IPS-NIHi7 (cell line): ENCODE results near the gene PXMP4.

Experiments
- DNase-seq: peaks from one replicate; pipeline ENCODE4 v3.0.0; 2012; ENCODE audit warnings: mixed read lengths; ENCODE audit errors: extremely low spot score

The PXMP4 gene

DNA sequence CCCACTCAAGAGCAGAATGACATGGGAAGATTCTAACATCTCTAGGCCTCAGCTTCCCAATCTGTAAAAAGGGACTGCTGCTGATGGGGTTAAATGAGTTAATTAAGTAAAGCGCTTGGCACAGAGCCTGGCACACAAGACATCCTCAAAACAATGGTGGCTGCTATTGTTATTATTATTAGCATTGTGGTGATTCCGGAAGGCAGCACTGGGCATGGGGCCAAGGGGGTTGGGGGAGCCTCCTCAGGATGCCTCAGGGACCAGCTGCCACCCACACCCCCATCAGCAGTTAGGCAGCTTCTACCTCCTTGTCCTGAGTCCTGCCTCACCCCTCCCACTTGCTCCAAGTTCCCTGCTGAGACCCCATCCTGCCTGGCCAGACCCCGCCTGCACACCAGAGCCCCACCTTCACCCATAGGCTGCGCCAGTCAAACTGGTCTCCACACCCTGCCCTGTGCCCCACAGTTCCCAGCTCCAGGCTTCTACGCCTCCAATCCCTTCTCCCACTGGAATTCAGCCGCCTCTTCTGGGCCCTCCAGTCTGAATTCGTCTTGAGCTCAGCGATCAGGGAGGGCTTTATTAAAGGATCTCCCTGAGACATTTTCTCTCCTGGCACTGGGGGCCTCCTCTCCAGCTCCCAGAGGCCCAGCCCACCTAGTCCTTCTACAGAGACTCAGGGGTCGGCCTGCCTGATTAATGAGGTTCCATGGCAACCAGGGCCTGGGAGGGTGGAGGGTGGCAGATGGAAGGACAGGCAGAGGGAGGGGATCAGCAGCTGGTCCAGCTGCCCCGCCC lies 35.4 kb downstream of the PXMP4 start:
- no peak for DNase-seq

DNA sequence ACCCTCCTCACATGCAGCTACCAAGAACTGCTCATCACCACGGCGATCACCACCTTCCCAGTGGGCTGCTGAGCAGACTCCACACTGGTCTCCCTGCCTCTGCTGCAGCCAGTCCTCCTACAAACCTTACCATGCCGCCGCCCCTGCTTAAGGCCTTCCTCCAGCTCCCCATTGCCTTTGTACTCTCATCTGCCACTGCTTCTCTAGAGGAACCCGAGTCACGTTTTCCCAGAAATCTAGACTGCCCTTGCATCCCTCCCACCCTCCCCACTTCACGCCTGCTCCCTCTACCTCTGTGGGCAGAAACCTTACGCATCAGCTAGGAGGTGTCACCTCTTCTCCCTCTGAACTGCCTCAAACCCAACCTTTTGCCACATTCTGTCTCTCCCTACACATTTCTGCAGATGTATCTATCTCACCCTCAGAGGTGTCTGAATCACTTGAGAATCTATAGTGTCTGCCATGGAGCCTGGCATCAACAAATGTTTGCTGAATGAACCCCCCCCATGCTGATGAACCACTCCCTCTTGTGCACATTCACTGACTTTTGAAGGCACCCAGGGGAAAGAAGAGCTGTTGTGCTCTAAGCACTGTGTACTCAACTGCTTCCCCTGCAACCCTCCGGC lies 38.3 kb downstream of the PXMP4 start:
- DNase-seq = no peak

DNA sequence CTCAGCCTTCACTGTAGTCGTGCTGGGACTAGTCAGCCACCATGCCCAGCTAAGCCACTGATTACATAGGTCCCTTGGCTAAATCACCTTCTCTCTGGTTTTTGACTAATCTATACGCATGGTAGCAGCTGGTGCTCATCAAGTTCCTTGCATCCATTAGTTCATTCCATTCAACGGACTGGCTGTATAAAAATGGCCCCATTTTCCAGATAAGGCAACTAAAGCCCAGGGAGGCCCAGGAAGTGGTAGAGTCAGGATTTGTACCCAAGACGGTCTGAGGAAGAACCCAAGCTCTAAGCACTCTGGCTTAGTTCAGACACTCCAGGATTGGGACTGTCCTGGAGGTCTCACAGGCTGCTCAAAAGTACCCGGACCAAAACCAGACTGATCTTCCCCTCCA lies 38.8 kb downstream of the PXMP4 start:
- no peak for DNase-seq

DNA sequence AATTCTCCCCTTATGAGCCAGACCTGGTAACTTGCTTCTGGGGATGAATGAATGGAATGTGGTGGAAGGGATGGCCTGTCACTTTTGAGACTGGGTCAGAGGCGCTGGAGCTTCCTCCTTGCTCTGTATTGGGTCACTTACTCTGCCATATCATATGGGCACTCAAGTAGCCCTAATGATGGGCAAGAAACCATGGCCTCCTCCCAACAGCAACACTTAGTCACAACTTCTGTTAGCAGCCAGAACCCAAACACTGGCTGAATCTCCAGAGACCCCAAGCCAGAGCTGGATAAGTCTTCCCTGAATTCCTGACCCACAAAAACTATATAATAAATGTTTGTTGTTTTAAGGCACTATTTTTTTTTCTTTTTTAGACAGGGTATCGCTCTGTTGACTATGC lies 39.4 kb downstream of the PXMP4 start:
- DNase-seq = no peak

DNA sequence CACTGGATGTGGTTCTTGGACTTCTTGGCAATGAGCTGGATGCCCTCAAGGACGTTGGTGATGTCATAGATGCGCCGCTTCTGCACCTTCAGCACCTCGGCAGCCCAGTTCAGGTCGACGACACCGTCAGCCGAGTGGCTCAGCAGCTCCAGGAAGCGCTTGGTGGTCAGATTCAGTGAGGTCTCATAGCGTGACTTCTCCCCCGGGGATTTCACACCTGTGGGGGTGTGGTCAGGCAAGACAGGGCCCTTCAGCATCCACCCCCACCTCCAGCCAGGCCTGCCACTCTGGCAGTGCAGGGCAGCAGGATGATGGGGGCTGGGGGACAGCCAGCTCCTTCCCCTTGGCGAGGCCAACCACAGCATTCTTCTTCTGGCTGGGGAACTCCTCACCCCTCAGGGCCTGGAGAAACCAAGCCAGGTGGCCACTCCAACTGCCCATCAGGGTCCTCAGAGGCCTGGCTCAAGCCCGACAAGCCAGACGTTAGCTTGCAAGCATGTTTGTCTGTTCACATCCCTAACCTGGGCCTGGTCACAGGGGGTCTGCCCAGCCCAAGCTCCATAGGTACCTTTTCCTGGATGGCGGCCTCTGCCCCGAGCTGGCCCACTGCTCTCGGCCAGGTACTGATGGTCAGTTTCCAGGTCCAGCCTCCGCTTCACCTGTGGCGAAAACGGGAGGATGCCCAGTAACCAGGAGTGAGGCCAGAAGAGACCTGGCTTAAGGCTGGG lies 40.2 kb downstream of the PXMP4 start:
- no peak for DNase-seq

DNA sequence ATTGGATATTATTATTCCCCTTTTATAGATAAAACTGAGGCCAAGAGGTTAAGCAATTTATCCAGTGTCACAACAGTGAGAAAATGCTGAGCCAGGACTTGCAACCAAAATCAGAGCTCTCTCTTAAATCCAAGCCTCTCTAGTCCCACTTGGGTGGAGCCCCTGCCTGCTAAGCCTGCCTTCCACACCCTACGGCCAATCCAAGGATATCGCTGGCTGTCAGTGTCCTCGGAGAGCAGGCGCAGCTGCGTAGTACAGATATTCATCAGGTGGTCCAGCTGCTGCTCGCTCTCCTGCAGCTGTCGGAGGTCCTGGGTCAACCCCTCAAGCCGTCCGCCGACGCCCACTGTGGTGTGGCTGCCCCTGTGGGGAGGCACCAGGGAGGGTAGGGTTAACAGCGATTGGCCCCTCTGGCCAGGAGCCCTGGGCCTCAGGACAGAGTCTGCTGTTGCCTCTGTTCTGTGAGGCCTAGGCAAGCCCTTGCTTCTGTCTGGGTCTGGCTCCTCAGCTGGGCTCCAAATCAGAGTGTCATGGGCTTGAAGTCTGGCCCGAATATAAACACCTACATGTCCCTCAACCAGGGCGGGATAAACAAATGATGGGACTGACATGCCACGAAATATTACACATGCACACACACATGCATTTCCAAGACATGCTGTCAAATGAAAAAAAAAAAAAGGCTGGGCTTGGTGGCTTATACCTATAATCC lies 42.0 kb downstream of the PXMP4 start:
- no peak for DNase-seq

DNA sequence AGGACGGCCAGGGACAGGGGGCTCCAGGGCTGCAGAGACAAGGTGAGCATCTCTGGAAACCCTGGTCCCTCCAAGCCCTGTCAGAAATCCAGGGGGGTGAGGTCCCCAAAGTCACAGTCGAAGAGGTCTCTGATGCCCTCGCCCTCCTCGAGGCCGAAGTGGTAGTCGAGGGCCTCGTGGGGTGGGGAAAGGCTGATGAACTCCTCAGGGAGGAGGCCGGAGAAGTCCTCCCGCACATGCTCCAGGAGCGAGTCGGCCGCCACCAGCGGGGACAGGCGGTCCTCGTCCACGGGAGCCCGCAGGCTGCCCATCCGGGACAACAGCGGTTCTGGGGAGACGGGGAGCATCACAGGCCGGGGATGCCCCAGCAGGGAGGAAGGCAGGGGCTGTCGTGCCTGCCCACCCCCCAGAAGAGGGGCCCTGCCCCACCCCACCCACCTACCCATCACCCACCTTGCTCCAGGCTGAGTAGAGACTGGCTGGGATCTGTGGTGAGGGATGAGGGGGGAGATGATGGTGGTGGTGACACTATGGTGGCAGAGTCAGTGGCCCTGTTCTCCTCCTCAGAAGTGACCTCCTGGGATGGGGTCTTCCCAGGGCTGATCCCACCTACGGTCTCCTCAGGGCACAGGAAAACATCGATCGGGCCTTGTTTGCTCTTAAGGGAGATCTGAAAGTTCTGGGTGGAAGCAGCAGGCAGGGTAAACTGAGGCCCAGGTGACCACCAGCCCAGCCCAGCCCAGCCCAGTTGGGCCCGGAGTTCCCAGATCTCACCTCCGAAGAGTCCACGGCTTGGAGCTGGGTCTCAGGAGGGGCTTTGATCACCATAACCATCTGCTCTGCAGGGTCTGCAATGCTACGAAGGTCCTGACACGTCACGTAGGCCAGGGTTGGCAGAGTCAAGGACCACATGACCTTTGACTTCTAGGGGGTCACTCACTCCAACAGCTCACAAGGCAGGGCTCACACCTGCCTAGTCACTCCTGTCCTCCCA lies 43.2 kb downstream of the PXMP4 start:
- no peak for DNase-seq

DNA sequence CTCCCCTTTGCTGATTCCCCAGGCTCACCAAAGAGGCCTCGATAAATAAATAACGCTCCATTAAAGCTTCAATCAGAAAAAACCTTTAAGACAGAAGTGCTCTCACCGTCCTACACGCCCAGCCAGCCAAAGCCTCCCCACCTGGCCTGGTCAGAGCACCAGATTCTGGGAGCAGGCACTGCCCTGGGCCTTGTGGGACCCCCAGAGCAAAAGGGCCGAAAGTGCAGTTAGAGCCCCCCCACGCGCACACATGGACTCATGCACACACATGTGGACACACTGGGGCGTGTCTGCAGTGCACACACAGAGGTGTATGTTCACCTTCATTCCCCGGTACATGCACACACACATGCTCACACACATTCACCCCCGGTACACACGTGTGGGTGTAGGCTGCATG lies 44.0 kb downstream of the PXMP4 start:
- no peak for DNase-seq

DNA sequence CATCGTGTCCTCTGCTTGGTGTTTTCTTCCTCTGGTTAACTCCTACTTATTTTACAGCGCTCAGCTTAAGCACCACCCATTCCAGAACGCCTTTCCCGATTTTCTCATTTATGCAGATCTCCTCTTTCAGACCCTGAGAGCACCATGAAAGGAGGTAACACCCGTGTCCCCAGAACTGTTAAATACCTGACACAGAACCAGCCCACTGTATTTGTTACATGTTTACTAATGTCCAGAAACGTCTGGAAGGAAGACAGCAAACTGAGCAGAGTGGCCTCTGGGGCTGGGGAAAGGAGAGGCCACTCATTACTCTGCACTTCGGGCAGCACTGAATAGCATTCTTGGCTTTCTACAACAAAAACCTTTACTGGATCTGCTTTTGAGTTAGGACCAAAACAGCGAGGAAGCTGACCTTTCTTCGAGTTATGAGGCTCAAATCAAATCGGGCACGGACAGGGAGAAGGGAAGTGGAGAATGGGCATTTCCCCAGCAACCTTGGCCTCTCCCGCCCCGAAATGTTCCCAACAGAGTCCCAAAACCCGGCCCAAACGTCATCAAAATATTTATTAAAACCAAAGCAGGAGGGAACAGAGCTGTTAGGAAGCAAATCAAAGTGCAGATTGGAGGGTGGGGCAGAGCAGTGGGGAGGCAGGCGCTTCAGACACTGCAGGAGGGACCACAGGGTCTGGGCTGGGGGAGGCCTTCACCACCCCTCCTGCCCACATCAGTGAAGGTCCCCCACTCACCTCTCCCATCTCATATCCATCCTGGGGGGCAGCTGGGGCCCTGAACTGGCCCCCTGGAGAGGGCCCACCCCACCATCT lies 44.8 kb downstream of the PXMP4 start:
- no peak for DNase-seq

DNA sequence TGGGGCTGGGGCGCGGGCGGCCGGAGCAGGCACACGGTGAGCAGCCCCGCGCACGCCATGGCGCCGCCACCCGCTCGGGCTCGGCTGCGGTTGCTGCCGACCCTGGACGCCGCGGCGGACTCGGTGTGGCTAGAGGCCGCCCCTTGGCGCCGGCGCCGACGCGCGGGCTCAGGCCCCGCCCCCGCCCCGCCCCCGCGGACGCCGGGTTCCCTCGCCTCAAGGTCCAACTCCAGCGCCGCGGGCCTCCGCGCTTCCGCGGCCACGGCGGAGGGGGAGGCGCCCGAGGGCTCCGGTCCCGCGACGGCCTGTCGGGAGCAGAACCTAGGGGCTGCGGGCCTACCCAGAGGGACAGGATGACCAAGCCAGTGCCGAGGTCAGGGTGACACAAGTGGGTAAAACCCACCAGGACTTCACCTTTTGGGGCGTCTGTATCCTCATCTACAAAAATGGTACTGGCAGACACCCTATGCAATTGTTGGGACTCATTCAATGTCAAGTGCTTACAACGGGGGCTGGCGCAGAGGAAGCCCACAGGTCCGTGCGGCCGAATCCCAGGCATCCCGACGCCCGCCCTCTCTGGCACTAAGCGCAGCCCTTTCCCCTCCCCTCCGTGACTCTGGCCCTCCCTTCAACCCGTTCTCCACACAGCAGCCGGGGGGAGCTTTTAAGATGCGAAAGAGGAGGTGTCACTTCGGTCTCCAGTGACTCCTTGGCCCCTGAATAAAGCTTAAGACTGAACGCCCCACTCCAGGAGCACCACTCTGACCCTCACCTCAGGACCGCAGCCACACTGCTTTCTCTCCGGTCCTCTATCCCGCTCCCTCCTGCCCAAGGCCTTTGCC lies 45.6 kb downstream of the PXMP4 start, which contains the start of gene NECAB3:
Gene NECAB3, minus strand, starts transcription at position 135 of the 842 bp plus-strand sequence. Its CDS starts 76 bp downstream, at position 59.
- peak; percentile 88 for DNase-seq

DNA sequence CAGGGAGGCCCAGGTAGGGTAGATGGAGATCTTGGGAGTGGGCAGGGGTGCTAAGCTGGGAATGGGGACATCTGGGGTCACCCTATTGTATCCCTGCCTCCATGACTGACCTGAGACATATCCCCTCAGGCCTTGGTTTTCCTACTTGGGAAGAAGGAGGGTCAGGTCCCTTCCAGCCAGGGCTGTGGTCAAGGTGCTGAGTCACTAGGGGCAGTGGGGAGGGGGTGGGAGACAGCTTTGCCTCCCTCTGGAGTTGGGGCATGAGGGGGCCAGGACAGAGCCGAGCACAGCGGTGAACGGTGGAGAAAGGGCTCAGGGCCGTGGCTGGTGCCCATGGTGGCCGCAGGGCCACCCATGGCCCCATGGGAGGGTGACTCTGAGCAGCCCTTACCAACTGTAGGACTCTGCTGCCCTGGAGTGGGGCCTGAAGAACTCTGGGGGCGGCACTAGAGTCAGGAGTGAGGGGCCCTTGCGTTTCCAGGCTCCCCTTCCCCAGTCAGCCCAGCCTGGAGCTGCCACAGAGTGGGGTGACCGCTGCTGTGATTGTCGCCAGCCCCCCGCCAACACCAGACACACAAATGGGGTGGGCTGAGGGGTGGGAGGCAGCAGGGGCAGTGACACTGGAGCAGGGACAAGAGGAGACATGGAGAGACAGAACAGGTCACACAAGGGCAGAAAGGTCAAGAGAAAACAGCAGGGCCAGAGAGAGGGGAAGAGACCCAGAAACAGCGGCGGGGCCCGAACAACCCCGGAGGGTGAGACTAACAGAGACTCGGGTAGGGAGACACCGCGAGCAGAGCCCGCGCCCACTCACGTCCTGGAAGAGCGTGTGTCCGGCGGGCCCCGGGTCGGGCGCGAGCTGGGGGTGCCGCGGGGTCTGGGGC lies 46.5 kb downstream of the PXMP4 start:
- DNase-seq = no peak

DNA sequence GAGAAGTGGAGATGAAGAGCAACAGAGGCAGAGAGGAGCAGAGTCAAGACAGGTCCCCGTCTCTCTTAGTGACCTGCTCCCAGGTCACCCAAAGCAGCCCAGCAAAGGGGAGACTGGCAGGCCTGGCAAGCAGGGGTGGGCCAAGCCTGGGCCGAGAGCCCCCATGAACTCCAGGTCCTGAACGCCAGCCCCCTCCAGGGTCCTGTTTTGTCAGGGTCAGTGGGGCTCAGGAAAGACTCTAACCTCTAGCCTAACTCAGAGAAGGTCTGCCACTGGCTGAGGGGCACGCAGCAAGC lies 47.0 kb downstream of the PXMP4 start:
- no peak for DNase-seq

DNA sequence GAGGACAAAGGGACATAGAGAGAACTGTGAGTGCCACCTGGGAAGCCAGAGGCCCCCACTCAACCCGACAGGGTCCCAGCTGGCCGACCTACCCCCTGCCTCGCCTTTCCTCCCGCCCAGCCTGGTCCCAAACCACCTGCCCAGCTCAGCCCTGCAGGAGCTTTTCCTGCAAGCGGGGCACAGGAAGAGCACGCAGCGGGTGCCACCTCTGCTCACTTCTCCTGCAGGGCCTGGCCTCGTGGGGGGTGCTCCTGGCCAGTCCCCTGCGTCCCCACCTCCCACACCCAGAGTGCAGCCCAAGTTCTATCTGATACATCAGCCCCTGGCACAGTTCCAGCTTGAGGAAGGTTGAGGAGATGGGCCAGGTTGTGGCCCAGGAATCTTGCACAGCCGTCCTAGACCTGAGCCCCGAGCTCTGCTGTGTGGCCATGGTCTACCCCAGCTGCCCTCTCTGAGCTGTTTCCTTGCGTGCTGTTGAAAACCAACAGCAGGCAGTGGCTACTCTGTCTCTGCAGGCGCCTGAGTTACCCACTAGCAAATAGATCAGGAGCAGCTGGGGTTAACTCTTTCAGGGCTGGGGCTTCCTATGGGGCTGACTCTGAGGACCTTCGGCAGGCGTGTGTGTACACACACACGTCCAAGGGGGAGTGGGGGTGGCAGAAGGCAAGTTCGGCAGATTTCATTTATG lies 47.5 kb downstream of the PXMP4 start:
- no peak for DNase-seq

DNA sequence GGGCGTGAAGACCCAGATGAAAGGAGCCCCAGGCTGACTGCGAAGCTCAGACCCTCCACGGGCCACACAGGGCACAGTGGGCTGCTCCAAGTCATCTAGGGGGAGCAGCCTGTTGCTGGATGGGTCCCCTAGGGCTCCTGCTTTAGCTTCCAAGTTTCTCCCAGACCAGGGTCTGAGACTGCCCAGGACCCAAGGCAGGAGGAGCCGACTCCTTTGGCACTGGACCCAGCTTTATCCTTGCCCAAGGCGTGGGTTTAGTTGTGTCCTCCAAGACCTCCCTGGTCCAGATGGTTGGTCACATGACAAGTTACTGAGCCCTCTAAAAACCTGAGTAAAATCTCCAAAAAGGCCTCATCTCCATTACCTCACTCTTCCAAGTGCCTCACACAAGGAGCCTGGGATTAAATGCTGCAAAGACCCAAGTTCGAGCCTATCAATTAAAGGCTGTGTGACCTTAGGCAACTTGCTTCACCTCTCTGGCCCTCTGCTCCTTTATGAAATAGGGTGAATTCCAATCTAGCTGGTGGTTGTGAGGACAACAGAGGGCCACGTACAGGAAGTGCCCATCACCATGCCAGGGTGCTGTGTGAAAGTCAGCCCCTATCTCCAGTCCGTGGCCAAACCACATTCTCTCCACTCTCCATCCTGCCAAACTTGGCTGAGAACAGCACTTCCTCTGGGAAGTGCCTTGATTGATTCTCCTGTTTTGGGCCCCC lies 48.4 kb downstream of the PXMP4 start:
- DNase-seq = no peak

DNA sequence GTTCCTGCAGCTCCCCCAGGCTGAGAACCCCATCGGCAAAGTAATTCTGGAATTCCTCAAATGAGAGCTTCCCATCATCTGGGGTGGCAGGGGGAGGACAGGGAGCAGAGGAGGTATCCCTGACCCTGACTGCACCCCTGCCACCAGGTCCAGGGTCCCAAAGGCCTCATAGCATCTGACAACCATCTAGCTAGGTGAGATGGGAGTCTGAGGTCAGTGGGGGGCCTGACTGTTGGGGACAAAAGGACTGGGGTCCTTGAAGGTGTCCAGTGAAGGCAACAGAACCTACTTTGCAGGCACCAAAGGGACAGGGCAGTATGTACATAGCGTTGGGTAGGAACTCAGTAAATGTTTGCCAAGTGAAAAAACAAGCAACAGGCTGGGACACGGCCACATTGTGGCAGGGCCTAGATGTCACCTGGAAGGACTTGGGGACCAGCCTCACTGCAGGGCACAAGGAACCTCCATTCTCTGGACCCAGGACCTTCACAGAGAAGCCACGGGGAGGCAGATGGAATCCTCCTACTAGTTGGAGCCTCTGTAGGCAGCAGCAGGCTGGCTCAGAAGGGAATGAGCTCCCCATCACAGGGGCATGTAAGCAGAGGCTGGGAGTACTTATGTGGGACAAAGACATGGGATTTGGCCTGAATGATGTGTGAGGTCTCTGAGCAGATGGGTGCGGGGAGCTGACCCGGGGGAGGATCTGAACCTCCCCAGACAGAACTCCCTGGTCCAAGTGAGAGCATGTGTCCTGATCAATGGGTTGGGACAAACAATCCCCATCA lies 49.2 kb downstream of the PXMP4 start:
- DNase-seq = no peak
